GM18511 (cell line): Measurements from ENCODE around the gene PCDHGC4.

Experiments used
- ATAC-seq: cut with Tn5 transposase; IDR thresholded peaks from one replicate; pipeline ENCODE4 v1.9.1; 2021; ENCODE audit warnings: mild to moderate bottlenecking, moderate library complexity; ENCODE audit not compliant: unreplicated experiment

PCDHGC4 gene

DNA sequence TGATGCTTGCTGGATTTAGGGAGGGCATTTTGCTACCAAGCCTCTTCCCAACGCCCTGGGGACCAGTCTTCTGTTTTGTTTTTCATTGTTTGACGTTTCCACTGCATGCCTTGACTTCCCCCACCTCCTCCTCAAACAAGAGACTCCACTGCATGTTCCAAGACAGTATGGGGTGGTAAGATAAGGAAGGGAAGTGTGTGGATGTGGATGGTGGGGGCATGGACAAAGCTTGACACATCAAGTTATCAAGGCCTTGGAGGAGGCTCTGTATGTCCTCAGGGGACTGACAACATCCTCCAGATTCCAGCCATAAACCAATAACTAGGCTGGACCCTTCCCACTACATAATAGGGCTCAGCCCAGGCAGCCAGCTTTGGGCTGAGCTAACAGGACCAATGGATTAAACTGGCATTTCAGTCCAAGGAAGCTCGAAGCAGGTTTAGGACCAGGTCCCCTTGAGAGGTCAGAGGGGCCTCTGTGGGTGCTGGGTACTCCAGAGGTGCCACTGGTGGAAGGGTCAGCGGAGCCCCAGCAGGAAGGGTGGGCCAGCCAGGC is 27.0 kb downstream of the PCDHGC4 start:
- ATAC-seq = no peak

DNA sequence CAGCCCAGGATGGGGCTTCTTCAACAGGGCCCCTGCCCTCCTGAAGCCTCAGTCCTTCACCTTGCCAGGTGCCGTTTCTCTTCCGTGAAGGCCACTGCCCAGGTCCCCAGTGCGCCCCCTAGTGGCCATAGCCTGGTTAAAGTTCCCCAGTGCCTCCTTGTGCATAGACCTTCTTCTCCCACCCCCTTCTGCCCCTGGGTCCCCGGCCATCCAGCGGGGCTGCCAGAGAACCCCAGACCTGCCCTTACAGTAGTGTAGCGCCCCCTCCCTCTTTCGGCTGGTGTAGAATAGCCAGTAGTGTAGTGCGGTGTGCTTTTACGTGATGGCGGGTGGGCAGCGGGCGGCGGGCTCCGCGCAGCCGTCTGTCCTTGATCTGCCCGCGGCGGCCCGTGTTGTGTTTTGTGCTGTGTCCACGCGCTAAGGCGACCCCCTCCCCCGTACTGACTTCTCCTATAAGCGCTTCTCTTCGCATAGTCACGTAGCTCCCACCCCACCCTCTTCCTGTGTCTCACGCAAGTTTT is 27.6 kb downstream of the PCDHGC4 start:
- ATAC-seq = no peak

DNA sequence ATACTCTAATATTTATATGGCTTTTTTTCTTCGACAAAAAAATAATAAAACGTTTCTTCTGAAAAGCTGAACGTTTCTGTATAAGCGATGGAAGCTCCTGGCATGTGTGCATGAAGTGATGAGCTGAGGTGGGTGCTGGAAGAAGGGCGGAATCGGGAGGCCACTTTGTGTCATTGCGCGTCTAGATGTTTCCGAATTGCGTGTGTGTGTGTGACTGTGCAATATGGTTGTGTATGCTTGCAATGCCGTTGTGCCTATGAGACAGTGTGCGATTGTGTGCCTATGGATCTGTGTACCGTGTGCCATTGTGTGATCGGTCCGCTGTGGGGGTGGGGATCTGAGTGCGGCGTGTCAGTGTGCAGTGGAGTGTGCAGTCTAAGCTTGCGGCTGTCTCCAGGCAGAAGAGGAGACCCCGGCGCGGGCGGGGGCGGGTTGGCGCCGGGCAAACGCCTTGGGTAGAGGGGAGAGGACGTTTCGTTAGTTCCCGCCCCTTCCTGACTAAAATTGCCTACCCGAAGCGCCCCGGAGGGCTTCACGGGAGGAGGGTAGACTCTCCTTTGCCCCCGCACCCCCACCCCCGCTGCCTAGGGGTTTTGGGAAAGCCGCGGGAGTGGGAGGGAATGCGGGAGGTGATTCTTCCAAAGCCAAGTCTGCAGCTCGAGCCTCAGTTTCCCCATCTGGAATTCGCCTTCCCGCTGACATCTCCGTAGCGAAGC is 28.2 kb downstream of the PCDHGC4 start:
- peak; percentile 9 for ATAC-seq

DNA sequence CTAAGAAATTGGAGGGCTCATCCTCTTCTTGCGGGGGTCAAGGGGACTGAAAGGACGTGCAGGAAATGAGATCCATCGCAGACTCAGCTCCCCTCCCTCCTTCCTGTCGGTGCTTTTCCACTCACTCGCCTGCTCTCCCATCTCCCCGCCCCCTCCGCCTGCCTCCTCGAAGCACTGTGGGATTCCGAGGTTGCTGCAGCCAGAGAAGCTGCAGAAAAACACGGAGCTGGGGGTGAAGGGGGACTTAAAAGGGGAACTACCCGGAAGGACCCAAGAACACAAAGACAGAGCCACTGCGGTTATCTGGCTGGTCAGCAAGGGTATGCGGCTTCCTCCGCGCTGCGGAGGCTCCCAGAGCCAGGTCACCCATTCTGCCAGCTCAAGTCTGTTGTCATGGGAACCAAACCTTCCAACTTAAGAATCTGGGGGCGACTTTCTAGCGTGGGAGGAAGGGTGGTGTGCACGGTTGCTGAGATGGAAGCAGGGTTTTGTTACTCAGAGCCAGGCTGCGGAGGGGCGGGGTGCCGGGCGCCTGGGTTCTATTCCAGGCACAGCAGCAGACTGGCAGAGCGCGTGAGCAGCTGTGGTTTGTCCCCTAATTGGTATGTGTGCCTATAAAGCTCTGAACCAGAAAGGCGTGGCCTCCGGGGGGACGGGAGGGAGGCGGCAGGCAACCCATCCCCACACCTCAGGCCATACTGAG is 28.9 kb downstream of the PCDHGC4 start:
- peak; percentile 45 for ATAC-seq

DNA sequence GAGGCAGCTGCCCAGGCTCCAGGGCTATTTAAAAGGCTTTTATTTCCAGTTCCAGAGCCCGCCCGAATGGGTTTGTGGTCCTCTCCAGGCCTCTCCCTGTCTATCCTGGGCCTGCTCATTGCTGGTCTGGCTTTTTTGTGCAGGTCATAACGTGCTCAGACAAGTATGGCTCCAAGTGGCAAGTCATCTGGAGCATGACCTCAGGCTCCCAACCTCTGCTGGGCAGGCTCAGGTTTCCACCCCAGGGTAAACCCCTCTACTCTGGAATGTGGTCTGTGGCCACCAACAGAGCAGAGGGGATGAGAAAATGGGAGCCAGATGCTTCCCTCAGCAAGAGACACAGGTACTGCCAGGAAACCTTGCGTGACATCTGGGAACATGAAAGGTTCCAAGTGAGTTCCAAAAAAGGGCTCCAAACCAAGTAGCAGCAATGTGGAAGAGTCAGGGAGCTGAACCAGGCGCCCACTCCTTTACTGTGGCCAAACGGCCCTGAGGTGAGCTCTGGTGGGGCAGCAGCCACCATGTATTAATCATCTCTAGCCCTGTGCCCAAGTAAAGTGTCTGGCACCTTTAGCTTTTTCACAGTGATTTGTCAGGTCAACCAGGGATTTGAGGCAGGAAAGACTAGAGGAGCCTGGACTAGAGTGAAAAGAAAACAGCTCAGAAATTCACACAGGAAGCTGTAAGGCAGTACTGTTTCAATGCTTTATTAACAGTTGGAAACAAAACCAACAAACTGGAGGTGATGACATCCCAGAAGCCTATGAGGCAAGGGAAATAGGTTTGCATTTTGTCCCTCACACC is 29.7 kb downstream of the PCDHGC4 start:
- ATAC-seq = peak; percentile 26

DNA sequence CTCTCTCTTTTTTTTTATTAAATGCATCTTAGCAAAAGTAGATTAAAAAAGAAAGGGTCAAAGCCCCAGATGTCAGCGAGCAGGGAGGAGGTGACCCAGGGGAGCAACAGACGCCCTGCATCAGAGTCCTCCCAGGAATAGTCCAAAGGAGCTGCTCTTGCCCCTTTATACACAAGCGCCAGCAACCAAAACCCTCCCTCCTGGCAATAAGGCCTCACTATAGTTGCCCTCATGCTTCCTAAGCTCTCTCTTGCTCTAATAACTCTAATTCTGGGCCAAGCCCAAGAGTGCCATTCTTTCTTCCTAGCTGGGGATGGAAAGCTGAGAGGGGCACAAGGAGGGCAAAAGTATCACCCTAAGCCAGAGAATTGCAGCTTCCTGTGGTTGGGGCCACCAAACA is 30.3 kb downstream of the PCDHGC4 start:
- ATAC-seq = no peak

DNA sequence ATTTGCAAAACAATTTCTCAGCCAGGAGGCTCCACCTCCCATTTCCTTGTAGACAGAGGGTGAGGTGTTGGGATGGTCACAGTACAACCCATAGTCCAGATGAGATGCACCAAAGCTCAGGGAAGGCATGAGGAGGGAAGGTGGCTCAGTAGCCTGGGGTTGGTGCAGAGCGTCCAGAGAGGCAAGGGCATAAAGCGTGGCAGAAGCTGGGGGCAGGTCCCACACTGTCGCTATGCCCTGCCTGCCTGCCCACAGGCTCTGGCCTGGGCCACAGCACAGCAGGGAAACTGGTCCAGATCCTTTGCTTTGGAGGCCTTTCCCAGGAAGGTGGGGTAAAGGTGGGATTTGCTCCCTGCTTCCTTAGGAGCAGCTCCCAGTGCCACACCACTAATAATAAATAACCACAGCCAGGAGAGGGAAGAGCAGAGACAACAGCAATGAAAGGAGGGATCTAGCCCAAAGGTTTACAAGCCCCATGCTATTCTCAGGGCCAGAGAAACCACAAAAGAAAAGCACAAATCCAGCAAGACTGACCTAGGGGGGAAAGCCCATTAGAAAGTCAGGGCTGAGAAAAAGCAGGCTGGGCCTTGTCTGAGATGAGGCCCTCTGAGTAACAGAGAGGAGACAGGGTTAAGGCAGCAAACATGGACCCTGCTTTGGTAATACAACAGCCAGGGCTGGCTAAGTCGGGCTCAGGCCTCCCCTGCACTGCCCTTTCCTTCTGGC is 31.3 kb downstream of the PCDHGC4 start:
- ATAC-seq = no peak

DNA sequence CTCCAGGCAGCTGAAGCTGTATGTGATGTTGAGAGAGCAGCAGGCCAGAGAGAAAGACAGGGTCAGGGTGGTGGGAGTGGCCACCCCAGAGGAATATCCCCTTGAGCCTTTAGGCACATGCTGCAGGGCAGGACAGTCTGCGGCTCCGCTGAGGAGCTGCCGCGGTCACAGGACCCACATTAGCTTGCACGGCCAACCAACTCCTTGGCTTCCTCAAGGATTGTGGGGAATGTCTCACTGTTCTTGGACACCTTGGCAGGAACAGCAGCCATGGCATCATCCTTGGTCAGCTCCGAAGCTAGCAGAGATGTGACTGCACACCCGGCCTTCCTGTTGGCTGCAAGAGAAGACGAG is 31.8 kb downstream of the PCDHGC4 start:
- no peak for ATAC-seq

DNA sequence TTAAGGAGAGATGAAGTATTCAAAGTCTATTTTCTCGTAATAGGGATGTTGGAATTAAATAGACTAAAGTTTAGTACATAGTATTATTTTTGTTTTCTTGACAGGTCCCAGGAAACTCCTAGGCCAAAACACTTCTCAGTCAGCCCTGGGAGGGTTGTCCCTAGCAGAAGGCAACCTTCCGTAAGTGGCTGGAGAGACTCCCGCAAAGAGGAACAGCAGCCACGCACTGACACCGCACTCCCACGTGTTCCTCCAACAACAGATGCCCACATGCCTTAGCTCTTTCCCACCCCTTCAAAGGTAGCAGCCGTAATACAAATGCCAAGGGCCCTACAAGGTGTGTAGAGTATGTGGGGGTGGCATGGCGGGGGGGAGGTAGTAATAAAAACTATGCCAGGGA is 32.5 kb downstream of the PCDHGC4 start:
- no peak for ATAC-seq

DNA sequence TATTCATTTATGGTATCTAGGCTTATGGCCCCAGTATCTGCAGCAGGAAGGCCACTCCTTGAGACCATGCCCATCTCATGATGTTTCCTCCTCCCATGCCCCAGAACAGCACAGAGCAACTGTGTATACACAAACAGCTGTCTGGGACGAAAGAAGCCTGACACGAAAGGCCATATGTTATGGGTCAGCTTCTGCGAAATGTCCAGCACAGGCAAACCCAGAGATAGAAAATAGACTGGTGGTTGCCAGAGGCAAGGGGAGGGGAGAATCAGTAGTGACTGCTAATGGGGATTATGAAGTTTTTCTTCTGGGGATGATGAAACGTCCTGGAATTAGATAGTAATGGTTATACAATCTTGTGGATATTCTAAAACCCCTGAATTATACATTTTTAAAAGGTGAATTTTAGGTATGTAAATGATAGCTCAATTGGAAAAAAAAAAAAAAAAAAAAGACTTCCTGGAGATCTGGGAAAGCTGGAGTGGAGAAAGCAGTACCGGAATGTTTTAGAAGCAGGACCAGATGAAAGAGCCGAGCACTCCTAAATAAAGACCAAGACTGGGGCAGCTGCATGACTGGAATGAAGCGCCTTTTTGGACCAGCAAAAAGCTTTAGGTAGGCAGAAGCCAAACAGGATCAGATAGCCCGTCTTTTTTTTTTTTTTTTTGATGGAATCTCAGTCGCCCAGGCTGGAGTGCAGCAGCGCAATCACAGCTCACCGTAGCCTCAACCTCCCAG is 33.2 kb downstream of the PCDHGC4 start:
- no peak for ATAC-seq

DNA sequence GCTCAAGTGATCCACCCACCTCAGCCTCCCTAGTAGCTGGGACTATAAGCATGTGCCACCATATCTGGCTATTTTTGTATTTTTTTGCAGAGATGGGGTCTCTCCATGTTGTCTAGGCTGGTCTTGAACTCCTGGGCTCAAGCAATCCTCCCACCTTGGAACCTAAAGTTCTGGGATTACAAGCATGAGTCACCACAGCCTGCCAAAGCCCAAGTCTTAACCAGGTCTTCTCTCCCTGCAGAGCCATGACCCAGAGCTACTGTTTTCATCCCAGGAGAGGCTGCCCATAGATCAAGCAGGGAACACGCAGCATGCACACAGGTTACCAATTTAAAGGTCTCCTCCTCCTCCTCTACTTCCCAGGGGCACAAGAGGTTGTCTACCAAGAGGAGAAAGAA is 33.8 kb downstream of the PCDHGC4 start:
- ATAC-seq = no peak

DNA sequence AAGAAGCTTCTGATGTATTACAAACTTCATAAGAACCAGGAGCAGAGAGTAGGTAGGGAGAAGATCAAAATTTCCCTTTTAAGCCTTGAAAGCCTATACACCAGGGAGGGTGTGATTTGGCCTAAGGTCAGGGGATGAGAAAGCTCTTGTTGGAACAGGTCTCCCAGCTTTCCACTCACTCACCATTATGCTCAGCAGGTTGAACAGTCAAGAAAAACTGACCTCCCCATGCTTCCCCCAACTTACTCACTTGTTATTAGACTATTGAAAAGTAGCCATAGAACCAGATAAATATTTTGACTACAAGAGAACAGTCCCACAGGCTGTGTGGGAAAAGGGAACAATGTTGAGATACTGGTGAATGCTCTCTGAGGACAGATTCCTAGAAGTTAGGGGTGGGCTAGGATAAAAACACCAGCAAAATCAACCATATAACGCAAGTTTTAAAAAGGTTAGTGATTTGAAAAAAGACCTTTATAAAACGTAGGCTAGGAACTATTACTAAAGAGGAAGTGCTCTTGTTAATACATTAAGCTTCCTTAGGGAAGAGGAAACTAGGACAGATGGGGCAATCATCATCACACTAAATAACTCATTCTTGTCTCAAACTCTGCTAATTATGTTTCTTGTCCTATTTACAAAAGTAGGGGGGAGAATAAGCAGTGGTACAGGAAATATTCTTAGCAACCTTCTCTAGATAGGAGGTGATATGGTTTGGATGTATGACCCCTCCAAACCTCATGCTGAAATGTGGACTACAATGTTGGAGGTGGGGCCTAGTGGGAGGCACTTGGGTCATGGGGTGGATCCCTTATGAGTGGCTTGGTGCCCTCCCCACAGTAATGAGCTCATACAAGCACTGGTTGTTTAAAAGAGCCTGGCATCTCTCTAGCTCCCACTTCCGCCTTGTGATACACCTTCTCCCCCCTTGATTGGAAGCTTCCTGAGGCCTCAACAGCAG is 35.1 kb downstream of the PCDHGC4 start:
- no peak for ATAC-seq

DNA sequence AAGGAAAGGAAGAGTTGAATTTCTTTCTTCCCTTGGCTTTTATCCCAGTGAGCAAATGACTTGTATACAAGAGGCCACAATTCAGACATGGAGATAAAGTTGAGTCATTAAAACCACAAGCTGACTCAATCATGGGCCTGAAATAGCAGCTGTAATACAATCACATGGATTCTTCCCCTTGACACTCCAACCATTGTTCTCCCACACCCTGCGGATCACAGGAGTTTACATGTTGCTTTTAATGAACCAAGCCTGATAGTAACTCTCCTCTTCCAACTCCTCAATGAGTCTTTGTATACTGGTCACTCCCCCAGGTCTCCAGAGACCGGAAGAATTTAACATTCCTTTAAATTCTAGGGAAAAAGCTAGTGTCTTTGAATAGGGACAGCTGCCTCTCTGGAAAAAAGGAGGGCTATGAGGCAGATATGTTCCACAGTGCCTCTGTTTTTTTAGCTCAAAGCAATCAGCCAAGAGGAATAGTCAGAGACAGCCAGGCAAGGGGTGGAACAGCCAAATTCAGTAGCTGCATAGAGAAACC is 36.5 kb downstream of the PCDHGC4 start:
- no peak for ATAC-seq

DNA sequence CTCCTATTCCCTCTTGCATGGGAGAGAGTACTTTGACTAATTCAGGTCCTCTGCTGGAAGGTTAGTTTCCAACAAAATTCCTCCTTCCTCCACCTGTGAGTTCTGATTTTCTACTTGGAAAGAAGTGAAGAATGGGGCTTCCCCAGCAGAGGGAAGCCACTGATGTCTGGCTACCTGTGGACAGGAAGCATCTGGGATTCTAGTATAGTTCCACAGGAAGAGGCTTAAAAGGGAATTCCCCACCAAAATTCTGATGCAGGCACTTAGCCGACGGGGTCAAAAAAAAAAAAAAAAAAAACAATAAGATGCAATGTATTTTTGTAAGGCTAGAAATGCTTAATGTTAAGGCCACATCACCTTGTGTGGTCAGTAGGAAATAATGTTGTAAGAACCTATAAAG is 37.5 kb downstream of the PCDHGC4 start:
- no peak for ATAC-seq

DNA sequence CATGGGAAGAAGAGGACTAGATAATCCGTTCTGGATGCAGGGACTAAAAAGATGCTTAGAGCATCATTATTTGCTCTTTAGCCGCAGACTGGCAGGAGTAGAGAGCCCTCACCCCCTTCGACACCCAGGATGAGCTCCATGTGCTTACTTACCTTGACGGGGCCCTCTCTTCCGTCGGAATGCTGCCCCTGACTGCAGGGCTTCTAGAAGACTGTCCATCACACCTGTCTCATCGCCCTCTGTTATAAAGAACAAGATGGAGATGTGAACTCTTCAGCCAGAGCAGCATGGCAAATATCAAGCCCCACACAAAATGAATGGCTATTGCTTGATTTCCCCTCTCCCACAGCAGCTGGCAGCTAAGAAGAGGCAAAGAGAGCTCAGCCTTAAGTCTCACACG is 39.2 kb downstream of the PCDHGC4 start:
- ATAC-seq = no peak

DNA sequence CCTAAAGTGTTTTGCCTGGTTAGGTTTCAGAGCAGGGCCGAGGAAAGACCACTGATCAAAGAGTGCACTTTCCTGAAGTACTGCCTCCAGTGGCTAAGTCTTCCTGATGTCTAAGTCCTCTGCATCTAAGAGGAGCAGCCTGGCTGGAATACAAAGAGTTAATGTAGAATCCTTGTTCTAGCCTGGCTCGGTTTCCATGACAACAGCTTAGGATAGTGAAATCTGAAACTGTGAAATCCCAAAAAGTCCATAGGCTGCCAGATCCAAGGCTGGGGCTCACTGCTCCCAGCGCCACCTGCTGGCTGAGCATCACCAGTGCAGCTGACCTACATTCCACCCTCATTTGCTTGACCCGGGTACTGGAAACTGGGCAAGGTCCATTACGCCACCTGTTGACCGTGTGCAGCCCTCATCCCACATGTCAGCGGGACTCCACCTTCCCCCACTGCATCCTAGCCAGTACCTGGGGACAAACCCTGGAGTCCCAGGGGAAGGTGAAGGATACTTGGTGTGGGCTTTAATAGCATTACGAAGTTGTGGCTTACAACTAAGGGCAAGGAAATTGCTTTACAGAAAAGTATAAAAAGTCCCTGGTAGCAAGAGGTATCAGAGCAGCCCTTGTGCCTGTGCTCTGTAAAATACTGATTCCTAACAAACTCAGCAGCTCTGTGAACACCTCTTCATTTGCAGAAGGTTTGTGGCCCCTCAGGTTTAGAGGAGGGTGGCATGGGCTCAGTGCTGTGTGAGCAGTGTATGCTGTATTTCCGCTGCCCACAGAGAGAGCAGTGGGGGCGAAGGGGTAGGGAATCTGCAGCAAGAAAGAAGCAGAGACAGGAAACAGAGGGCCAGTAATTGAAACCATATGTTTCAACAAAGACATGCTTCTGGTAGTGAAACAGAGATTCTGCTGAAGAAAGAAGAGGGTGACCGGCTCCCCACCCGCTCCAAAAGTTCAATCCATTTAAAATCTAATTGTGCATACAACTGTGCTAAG is 40.1 kb downstream of the PCDHGC4 start:
- peak; percentile 84 for ATAC-seq

DNA sequence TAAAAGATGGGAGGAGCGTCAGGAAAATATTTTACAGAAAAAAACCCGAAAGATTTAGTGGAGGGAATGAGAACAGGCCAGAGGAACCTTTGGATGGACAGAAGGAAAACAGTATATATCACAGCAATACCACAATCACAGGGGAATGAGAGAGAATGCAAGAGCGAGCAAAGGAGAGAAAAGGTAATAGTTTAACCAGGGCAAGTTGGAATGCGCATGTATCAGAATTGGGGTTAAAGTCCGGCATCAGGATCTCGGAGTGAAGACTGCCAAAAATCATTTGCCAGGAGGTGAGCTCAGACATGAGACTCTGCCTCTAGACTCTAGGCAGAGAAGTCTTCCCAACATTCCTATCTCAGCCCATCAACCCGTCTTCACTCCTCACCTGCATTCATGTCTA is 40.8 kb downstream of the PCDHGC4 start:
- no peak for ATAC-seq
